Breast epithelium (tissue), 3 donors: ENCODE measurements around the gene ACSF2.

Experiments used
- CTCF ChIP-seq, 3 donors: fragments of 450-650 bp; IDR thresholded peaks; one replicate each; pipeline ENCODE4 v1.5.1; 2016 to 2017; ENCODE audit warnings: antibody characterized with exemption in 3 of 3, mild to moderate bottlenecking in 3 of 3, moderate library complexity in 3 of 3
- POLR2A ChIP-seq: fragments of 450-650 bp; IDR thresholded peaks from one replicate; pipeline ENCODE4 v1.6.1; 2016; ENCODE audit warnings: antibody characterized with exemption, mild to moderate bottlenecking, moderate library complexity
- POLR2AphosphoS5 ChIP-seq, 3 donors: sonication (generic); formaldehyde crosslinking; IDR thresholded peaks; one replicate each; pipeline ENCODE4 v1.6.1; 2017; ENCODE audit warnings: antibody characterized with exemption in 3 of 3

DNA sequence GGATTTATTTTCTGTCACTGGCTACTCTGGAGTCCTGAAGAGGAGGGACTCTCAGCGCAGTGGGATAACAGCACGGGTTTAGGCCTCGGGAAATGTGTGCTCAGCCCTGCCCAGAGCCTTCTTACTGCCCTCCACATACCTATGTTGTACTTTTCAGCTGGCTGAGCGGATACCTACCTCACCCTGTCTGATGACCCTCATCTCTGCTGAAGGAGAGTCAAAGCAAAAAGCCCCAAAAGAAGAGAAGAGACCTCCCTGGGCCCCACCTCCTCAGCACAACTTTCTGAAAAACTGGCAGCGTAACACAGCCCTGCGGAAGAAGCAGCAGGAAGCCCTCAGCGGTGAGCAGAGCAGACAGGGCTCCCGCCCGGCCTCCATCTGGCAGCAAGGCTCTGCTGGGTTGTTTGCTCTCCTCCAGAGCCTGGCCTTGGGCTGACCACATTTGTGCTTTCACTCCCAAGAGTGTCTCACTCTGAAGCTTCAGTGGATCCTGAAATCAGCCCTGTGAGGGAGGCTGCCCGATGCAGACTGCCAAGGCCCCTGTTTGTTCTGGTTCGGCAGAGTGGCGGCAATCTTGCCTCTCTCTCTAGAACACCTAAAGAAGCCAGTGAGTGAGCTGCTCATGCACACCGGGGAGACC lies 92.5 kb downstream of the ACSF2 start:
- no peak for TF ChIP-seq CTCF (IDR thresholded peaks at IDR 0.05)
- no peak for TF ChIP-seq POLR2A
- TF ChIP-seq POLR2AphosphoS5 (IDR thresholded peaks at IDR 0.05): no peak
